ENCODE measurements around the gene CNTNAP2.
A peak's percentile ranks its signal among the peaks of the same experiment; 100 is the strongest.

Gene CNTNAP2

DNA sequence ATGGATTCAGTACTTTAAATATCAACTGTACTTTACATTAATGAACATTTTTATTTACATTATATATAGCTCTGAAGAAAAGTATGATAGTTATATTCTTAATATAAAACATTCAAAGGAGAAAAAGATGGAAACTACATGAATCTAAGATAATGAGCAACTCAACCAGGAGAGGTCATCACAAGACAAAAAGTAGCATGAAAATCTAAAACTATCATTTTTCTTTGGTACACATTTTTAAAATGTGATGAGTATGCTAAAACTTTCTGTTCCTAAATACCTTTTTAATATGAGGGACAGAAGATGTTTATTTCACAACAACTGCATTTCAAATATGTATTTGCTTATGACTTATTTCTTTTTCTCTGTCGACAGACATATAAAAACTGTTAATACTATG is 2.4 kb downstream of the CNTNAP2 start:
- peak; percentile 40 for TF ChIP-seq CTCF (conservative IDR thresholded peaks at IDR 0.05; ENCODE audit: low read depth, low read length)
- DNase-seq (ENCODE audit: low read depth): peak; percentile 47

GRCh38 chr7:146123715-146124114 is 7.1 kb downstream of the CNTNAP2 start:
- DNase-seq (ENCODE audit: low read depth): no peak
- no peak overlapping the region for H3K4me3 ChIP-seq (ENCODE audit: low read depth, low read length)
- no peak for TF ChIP-seq CTCF (conservative IDR thresholded peaks at IDR 0.05; ENCODE audit: low read depth, low read length)

More for the DNA sequence above, 2.4 kb downstream of the CNTNAP2 start:
- H3K4me3 ChIP-seq (ENCODE audit: low read depth, low read length): no peak overlapping the region

- no peak for TF ChIP-seq CTCF (conservative IDR thresholded peaks at IDR 0.05; ENCODE audit: low read depth, low read length)
- DNase-seq (ENCODE audit: low read depth): no peak
- H3K4me3 ChIP-seq (ENCODE audit: low read depth, low read length): no peak overlapping the region
Measured at GRCh38 chr7:146126767-146127509, 10.3 kb downstream of the CNTNAP2 start.

DNA sequence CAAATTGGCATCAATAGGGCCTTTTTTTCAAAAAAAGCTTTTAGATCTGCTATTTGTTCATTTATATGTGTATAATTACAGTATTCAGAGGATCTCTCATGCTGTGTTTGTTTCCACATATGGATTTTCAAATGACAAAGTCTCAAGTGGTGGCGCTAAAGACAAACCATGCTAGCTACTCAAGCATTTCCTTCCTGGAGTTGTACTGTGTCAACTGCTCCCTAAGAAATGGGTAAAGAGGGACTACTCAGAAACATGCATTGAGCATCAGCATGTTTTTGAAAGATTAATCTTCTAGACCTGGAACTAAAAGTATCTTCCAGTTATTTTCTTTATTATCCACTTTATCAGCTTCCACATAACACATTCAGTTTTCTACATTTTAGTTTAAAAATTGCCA is 12.7 kb downstream of the CNTNAP2 start:
- peak; percentile 28 for DNase-seq (ENCODE audit: low read depth)
- no peak overlapping the region for H3K4me3 ChIP-seq (ENCODE audit: low read depth, low read length)
- no peak for TF ChIP-seq CTCF (conservative IDR thresholded peaks at IDR 0.05; ENCODE audit: low read depth, low read length)

GRCh38 chr7:146129997-146130396 is 13.4 kb downstream of the CNTNAP2 start:
- TF ChIP-seq CTCF (conservative IDR thresholded peaks at IDR 0.05; ENCODE audit: low read depth, low read length): no peak
- no peak for DNase-seq (ENCODE audit: low read depth)
- H3K4me3 ChIP-seq (ENCODE audit: low read depth, low read length): no peak overlapping the region

- H3K4me3 ChIP-seq (ENCODE audit: low read depth, low read length): no peak overlapping the region
- peak; percentile 30 for TF ChIP-seq CTCF (conservative IDR thresholded peaks at IDR 0.05; ENCODE audit: low read depth, low read length)
- no peak for DNase-seq (ENCODE audit: low read depth)
Measured at GRCh38 chr7:146131701-146132100, 15.1 kb downstream of the CNTNAP2 start.

GRCh38 chr7:146136357-146136875 is 19.8 kb downstream of the CNTNAP2 start:
- DNase-seq (ENCODE audit: low read depth): no peak
- no peak for TF ChIP-seq CTCF (conservative IDR thresholded peaks at IDR 0.05; ENCODE audit: low read depth, low read length)
- no peak overlapping the region for H3K4me3 ChIP-seq (ENCODE audit: low read depth, low read length)

Measured in choroid plexus epithelial cell (primary cell).